GM12878 (cell line): ENCODE data around the gene ZNF48. TPM values are rescaled to one million over a fixed set of nuclear protein-coding genes. Genes with fewer than 3 reads are reported as not detected.
A peak's percentile ranks its signal among the peaks of the same experiment; 100 is the strongest.

Experiments
- BACH1 ChIP-seq: fragments of 450-650 bp; IDR thresholded peaks from 2 replicates; pipeline ENCODE4 v1.6.1; 2017; ENCODE audit warnings: mild to moderate bottlenecking, borderline replicate concordance
- BHLHE40 ChIP-seq, 2 experiments: fragments of 450-650 bp in 1 of 2; IDR thresholded peaks; 2 replicates each; pipeline ENCODE4 v1.6.1; 2011 to 2017; ENCODE audit warnings: low read depth in 2 of 2, borderline replicate concordance in 1 of 2, improper control_type of control experiment in 1 of 2, low read length in 1 of 2, mild to moderate bottlenecking in 1 of 2
- CEBPB ChIP-seq, 2 experiments: fragments of 150-350 bp in 1 of 2; IDR thresholded peaks; 2 replicates each; pipeline ENCODE4 v1.6.1; 2012 to 2014; ENCODE audit warnings: low read depth in 2 of 2, low read length in 2 of 2, borderline replicate concordance in 1 of 2, inconsistent platforms in 1 of 2
- CHD2 ChIP-seq: IDR thresholded peaks from 2 replicates; pipeline ENCODE4 v1.6.1; 2011; ENCODE audit warnings: low read depth, low read length, improper control_type of control experiment, borderline replicate concordance
- EGR1 ChIP-seq, 2 experiments: IDR thresholded peaks; 1 replicate in 1 of 2; 2 replicates in 1 of 2; pipeline ENCODE4 v1.6.1; 2011 to 2012; ENCODE audit warnings: low read depth in 2 of 2, low read length in 2 of 2, borderline replicate concordance in 1 of 2, mild to moderate bottlenecking in 1 of 2, moderate library complexity in 1 of 2
- ESRRA ChIP-seq: IDR thresholded peaks from 2 replicates; pipeline ENCODE4 v1.6.1; 2012; ENCODE audit warnings: mild to moderate bottlenecking, low read length, improper control_type of control experiment
- HDAC6 ChIP-seq: fragments of 200-600 bp; sonication (generic); IDR thresholded peaks from one replicate; pipeline ENCODE4 v1.8.0; 2017; ENCODE audit warnings: antibody characterized with exemption; ENCODE audit not compliant: unreplicated experiment
- JUND ChIP-seq: IDR thresholded peaks from 2 replicates; pipeline ENCODE4 v1.6.1; 2012; ENCODE audit warnings: low read depth, mild to moderate bottlenecking, low read length, improper control_type of control experiment, moderate library complexity
- PAX8 ChIP-seq: fragments of 450-650 bp; IDR thresholded peaks from 2 replicates; pipeline ENCODE4 v1.6.1; 2017; ENCODE audit warnings: mild to moderate bottlenecking, moderate library complexity
- RUNX3 ChIP-seq: IDR thresholded peaks from 2 replicates; pipeline ENCODE4 v1.6.1; 2012; ENCODE audit warnings: low read length, inconsistent platforms
- SIX5 ChIP-seq: IDR thresholded peaks from 2 replicates; pipeline ENCODE4 v1.6.1; 2011; ENCODE audit warnings: mild to moderate bottlenecking, low read depth, low read length, moderate library complexity; ENCODE audit not compliant: severe bottlenecking
- SPI1 ChIP-seq: IDR thresholded peaks from 2 replicates; pipeline ENCODE4 v1.6.1; 2011; ENCODE audit warnings: low read depth, mild to moderate bottlenecking, low read length, moderate library complexity, borderline replicate concordance; ENCODE audit not compliant: insufficient read depth
- SREBF2 ChIP-seq: IDR thresholded peaks from 2 replicates; pipeline ENCODE4 v1.6.1; 2012; ENCODE audit warnings: mild to moderate bottlenecking, low read length
- SRF ChIP-seq, 2 experiments: IDR thresholded peaks; 2 replicates each; pipeline ENCODE4 v1.6.1; 2011; ENCODE audit warnings: low read depth in 2 of 2, low read length in 2 of 2, mild to moderate bottlenecking in 1 of 2, moderate library complexity in 1 of 2
- ZNF207 ChIP-seq: fragments of 450-650 bp; IDR thresholded peaks from 2 replicates; pipeline ENCODE4 v1.6.1; 2014; ENCODE audit warnings: antibody characterized with exemption, mild to moderate bottlenecking, borderline replicate concordance
- ZNF384 ChIP-seq: IDR thresholded peaks from 2 replicates; pipeline ENCODE4 v1.6.1; 2012; ENCODE audit warnings: low read depth, mild to moderate bottlenecking, low read length, improper control_type of control experiment, borderline replicate concordance
- polyA plus RNA-seq, 11 experiments: library from polyadenylated mRNA; depleted of rRNA in 4 of 11; unstranded in 6 of 11; stranded (reverse) in 5 of 11; fragments of >200 nt; fragmentation: Nextera tagmentation in 4 of 11; fragmentation: Illumina TruSeq in 1 of 11; extraction: Ambion mirVana in 4 of 11; extraction: Trizol in 1 of 11; gene quantifications; 1 replicate in 1 of 11; 2 replicates in 10 of 11; pipeline versions ENCODE4 v1.2.1 to v1.2.3, GENCODE V29; 2011 to 2016; ENCODE audit warnings: inconsistent platforms in 2 of 11, missing spikeins in 2 of 11, low read depth in 1 of 11
- total RNA-seq, 4 experiments: library from RNA; depleted of rRNA in 3 of 4; stranded (reverse); fragments of >200 nt in 3 of 4; fragmentation: Illumina TruSeq in 1 of 4; extraction: Trizol in 1 of 4; gene quantifications; 2 replicates each; pipeline versions ENCODE4 v1.2.1 to v1.2.3, GENCODE V29; 2013 to 2021
- TF ChIP-seq, protein P1 (sequence below): fragments of 450-650 bp; IDR thresholded peaks from 2 replicates; pipeline ENCODE4 v1.6.1; 2016; ENCODE audit warnings: mild to moderate bottlenecking
- TF ChIP-seq, protein P2 (sequence below): IDR thresholded peaks from 2 replicates; pipeline ENCODE4 v1.6.1; 2011; ENCODE audit warnings: mild to moderate bottlenecking, low read depth, low read length, moderate library complexity; ENCODE audit not compliant: insufficient replicate concordance
- TF ChIP-seq, protein P3 (sequence below): fragments of 450-650 bp; IDR thresholded peaks from 2 replicates; pipeline ENCODE4 v1.6.1; 2017; ENCODE audit warnings: borderline replicate concordance
- TF ChIP-seq, protein P4 (sequence below): IDR thresholded peaks from 2 replicates; pipeline ENCODE4 v1.6.1; 2011; ENCODE audit warnings: low read depth, low read length, improper control_type of control experiment, borderline replicate concordance
- TF ChIP-seq, protein P5 (sequence below): IDR thresholded peaks from 2 replicates; pipeline ENCODE4 v1.6.1; 2011; ENCODE audit warnings: borderline replicate concordance, low read depth, mild to moderate bottlenecking, moderate library complexity, mixed read lengths, low read length; ENCODE audit not compliant: insufficient read depth; ENCODE audit errors: extremely low read length

The ZNF48 gene
- total and polyA plus RNA-seq, 10 of the 15 experiments (the other 5 are each of a cell fraction or from before 2014, with no cell fraction given), result 0.14 to 12.0 (median 4.2) TPM

DNA sequence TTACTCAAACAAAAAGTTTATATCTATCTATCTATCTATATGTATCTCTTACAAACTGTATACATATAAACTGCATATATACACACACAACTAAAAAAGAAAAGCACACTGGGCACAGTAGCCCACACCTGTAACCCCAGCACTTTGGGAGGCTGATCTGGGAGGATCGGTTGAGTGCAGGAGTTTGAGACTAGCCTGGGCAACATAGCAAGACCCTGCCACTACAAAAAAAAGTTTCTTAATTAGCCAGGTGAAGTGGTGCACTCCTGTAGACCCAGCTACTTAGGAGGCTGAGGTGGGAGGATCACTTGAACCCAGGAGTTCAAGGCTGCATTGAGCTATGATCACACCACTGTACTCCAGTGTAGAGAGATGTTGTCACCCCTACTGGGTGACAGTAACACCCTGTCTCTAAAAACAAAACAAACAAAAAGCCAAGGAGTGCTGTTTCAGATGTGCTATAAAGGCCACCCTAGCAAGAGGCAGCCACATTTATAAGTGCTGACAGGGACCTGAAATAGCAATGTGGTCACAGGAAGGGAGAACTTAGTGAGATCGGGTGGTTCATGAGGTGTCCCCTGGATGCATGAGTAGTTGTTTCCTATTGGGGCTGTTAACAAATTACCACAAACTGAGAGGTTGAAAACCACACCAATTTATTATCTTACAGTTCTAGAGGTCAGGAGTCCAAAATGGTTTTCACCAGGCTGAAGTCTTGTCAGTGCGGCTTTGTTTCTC is 44.9 kb upstream of the ZNF48 start (continued):
- TF ChIP-seq, protein P1, sequence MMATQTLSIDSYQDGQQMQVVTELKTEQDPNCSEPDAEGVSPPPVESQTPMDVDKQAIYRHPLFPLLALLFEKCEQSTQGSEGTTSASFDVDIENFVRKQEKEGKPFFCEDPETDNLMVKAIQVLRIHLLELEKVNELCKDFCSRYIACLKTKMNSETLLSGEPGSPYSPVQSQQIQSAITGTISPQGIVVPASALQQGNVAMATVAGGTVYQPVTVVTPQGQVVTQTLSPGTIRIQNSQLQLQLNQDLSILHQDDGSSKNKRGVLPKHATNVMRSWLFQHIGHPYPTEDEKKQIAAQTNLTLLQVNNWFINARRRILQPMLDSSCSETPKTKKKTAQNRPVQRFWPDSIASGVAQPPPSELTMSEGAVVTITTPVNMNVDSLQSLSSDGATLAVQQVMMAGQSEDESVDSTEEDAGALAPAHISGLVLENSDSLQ, result no peak
- TF ChIP-seq, protein P2, sequence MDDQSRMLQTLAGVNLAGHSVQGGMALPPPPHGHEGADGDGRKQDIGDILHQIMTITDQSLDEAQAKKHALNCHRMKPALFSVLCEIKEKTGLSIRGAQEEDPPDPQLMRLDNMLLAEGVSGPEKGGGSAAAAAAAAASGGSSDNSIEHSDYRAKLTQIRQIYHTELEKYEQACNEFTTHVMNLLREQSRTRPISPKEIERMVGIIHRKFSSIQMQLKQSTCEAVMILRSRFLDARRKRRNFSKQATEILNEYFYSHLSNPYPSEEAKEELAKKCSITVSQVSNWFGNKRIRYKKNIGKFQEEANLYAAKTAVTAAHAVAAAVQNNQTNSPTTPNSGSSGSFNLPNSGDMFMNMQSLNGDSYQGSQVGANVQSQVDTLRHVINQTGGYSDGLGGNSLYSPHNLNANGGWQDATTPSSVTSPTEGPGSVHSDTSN, result peak; percentile 71
- TF ChIP-seq RUNX3 (peak; percentile 100), PAX8 (no peak), HDAC6 (no peak), SREBF2 (no peak), SPI1 (no peak), JUND (peak; percentile 26; the same call in 1 of the 2 replicates), BACH1 (peak; percentile 68; the same call in 1 of the 2 replicates), CEBPB (IDR thresholded peaks at IDR 0.05; ENCODE audit: borderline replicate concordance in 1 of 2, low read depth in 2 of 2, low read length in 2 of 2) (no peak), ZNF384 (peak; percentile 18; the same call in 1 of the 2 replicates), SIX5 (no peak), BHLHE40 (IDR thresholded peaks at IDR 0.05; ENCODE audit: borderline replicate concordance in 1 of 2, low read depth in 2 of 2, low read length in 1 of 2) (peak; percentile 83), ESRRA (no peak; the same call in 1 of the 2 replicates), SRF (IDR thresholded peaks at IDR 0.05; ENCODE audit: low read depth in 2 of 2, low read length in 2 of 2) (no peak), ZNF207 (peak; percentile 56; the same call in 1 of the 2 replicates), EGR1 (IDR thresholded peaks at IDR 0.05; ENCODE audit: borderline replicate concordance in 1 of 2, low read depth in 2 of 2, low read length in 2 of 2) (no peak), CHD2 (peak; percentile 69; the same call in 1 of the 2 replicates)
- TF ChIP-seq, protein P3, sequence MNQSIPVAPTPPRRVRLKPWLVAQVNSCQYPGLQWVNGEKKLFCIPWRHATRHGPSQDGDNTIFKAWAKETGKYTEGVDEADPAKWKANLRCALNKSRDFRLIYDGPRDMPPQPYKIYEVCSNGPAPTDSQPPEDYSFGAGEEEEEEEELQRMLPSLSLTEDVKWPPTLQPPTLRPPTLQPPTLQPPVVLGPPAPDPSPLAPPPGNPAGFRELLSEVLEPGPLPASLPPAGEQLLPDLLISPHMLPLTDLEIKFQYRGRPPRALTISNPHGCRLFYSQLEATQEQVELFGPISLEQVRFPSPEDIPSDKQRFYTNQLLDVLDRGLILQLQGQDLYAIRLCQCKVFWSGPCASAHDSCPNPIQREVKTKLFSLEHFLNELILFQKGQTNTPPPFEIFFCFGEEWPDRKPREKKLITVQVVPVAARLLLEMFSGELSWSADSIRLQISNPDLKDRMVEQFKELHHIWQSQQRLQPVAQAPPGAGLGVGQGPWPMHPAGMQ, result no peak
- TF ChIP-seq, protein P4, sequence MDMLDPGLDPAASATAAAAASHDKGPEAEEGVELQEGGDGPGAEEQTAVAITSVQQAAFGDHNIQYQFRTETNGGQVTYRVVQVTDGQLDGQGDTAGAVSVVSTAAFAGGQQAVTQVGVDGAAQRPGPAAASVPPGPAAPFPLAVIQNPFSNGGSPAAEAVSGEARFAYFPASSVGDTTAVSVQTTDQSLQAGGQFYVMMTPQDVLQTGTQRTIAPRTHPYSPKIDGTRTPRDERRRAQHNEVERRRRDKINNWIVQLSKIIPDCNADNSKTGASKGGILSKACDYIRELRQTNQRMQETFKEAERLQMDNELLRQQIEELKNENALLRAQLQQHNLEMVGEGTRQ, result no peak
- TF ChIP-seq, protein P5, sequence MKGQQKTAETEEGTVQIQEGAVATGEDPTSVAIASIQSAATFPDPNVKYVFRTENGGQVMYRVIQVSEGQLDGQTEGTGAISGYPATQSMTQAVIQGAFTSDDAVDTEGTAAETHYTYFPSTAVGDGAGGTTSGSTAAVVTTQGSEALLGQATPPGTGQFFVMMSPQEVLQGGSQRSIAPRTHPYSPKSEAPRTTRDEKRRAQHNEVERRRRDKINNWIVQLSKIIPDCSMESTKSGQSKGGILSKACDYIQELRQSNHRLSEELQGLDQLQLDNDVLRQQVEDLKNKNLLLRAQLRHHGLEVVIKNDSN, result peak; percentile 3
